ENCODE measurements around the gene SH3RF3. TPM values are rescaled to one million over a fixed set of nuclear protein-coding genes. Genes with fewer than 3 reads are reported as not detected.

Gene SH3RF3
- total RNA-seq, 1 experiment from 2014 or later, result not detected

- intact Hi-C loops (cut with micrococcal nuclease), result no loop called here
- Histone ChIP-seq H3K9ac (ENCODE audit: low read length) (no peak overlapping the region), H3K4me1 (ENCODE audit: control insufficient read depth in 1 of 2, insufficient read depth in 2 of 2, low read length in 2 of 2) (peaks cover 0 to 4% of the 10 kb centered on the region in 2 experiments; a peak in 1 of 4 replicates), H2AFZ (ENCODE audit: low read depth, low read length, poor library complexity, severe bottlenecking) (no peak overlapping the region), H3K27me3 (ENCODE audit: insufficient read depth, low read length) (peaks cover 27% of the 10 kb centered on the region), H4K20me1 (ENCODE audit: insufficient read depth) (no peaks in the 10 kb centered on the region), H3K36me3 (ENCODE audit: control insufficient read depth in 1 of 2, insufficient read depth in 2 of 2, low read length in 2 of 2) (no peaks in the 10 kb centered on the region), H3K9me2 (ENCODE audit: insufficient read depth) (no peaks in the 10 kb centered on the region), H3K79me2 (ENCODE audit: insufficient read depth, low read length) (no peaks in the 10 kb centered on the region), H3K27ac (ENCODE audit: low read depth, low read length) (no peak overlapping the region), H3K4me3 (replicated peaks in 1 of 2; ENCODE audit: low read depth in 1 of 2, low read length in 2 of 2) (no peak overlapping the region), H3K4me2 (ENCODE audit: low read length) (no peak overlapping the region), H3K9me3 (ENCODE audit: control insufficient read depth in 1 of 2, insufficient read depth in 1 of 2, low read depth in 1 of 2, low read length in 2 of 2) (no peaks in the 10 kb centered on the region)
- CTCF ChIA-PET, result no interaction called here
- no TSS peak for BruUV-seq (replicated peaks)
- POLR2A ChIA-PET, result no interaction called here
- ATAC-seq (no peak), DNase-seq (ENCODE audit: low read depth, low spot score) (no peak)
- no peak for TF ChIP-seq ZBTB33 (IDR thresholded peaks at IDR 0.05; ENCODE audit: extremely low read depth, insufficient replicate concordance, low read length)
- TF ChIP-seq CBX3 (IDR thresholded peaks at IDR 0.05; ENCODE audit: low read depth), result no peak
- no peak for TF ChIP-seq JUND (IDR thresholded peaks at IDR 0.05)
- TF ChIP-seq ZFX (IDR thresholded peaks at IDR 0.05), result no peak
- TF ChIP-seq YY1 (IDR thresholded peaks at IDR 0.05; ENCODE audit: extremely low read depth, insufficient replicate concordance, low read depth, low read length), result no peak
- TF ChIP-seq RAD21 (IDR thresholded peaks at IDR 0.05; ENCODE audit: low read depth), result no peak
- no peak for TF ChIP-seq EGR1 (IDR thresholded peaks at IDR 0.05; ENCODE audit: low read depth)
- RAD21 ChIA-PET (ENCODE audit: low non-redundant PET in 1 of 2, low total read pairs in 2 of 2, uncharacterized antibody in 2 of 2, unreplicated experiment in 2 of 2), result no interaction called here
These were observed 10.9 kb downstream of the SH3RF3 start for GRCh38 chr2:109139865-109140396.

DNA sequence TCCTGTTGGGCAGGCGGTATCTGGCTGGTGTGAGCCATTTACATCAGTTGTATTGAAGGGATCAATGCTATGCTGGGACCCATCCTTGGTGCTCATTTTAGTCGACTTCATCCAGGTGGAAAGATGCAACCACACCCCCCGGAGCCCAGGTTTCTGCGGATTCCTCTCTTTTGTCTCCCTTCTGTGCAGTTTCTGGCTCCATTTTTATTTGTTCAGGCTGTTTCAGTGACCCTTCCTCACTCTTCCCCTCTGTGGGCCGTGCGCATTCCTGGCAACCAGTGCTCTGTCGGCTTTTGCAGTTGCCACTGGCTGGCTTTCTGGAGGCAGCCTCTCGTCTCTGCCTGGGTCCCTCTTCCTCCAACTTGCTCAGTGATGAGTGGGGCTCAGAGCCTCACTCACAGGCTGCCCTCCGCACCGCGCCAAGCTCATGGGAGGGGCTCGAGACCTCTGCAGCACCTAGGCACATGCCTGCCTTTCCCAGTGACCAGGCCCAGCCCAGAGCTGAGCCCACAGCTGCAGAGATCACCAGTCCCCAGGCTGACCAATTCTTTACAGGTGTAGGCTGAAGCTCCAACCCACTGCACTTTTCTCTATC lies 12.1 kb downstream of the SH3RF3 start:
- H3K4me2 ChIP-seq (ENCODE audit: low read length), result no peak overlapping the region
- no TSS peak for BruUV-seq (replicated peaks)
- H3K36me3 ChIP-seq (ENCODE audit: control insufficient read depth in 1 of 2, insufficient read depth in 2 of 2, low read length in 2 of 2), result no peaks in the 10 kb centered on the region
- H3K4me1 ChIP-seq (ENCODE audit: control insufficient read depth in 1 of 2, insufficient read depth in 2 of 2, low read length in 2 of 2), result peaks cover 0 to 4% of the 10 kb centered on the region in 2 experiments; a peak in 1 of 4 replicates
- ChIA-PET CTCF (no interaction called here), RAD21 (ENCODE audit: low non-redundant PET in 1 of 2, low total read pairs in 2 of 2, uncharacterized antibody in 2 of 2, unreplicated experiment in 2 of 2) (no interaction called here), POLR2A (no interaction called here)
- no peak overlapping the region for H3K27ac ChIP-seq (ENCODE audit: low read depth, low read length)
- no peak overlapping the region for H3K9ac ChIP-seq (ENCODE audit: low read length)
- H3K9me3 ChIP-seq (ENCODE audit: control insufficient read depth in 1 of 2, insufficient read depth in 1 of 2, low read depth in 1 of 2, low read length in 2 of 2), result no peaks in the 10 kb centered on the region
- no peak overlapping the region for H3K4me3 ChIP-seq (replicated peaks in 1 of 2; ENCODE audit: low read depth in 1 of 2, low read length in 2 of 2)
- H3K9me2 ChIP-seq (ENCODE audit: insufficient read depth), result no peaks in the 10 kb centered on the region
- no peak for ATAC-seq
- no peak for DNase-seq (ENCODE audit: low read depth, low spot score)
- H3K79me2 ChIP-seq (ENCODE audit: insufficient read depth, low read length), result no peaks in the 10 kb centered on the region
- intact Hi-C loops (cut with micrococcal nuclease), result no loop called here
- no peaks in the 10 kb centered on the region for H4K20me1 ChIP-seq (ENCODE audit: insufficient read depth)
- H2AFZ ChIP-seq (ENCODE audit: low read depth, low read length, poor library complexity, severe bottlenecking), result no peak overlapping the region
- H3K27me3 ChIP-seq (ENCODE audit: insufficient read depth, low read length), result peaks cover 16% of the 10 kb centered on the region
- TF ChIP-seq RAD21 (IDR thresholded peaks at IDR 0.05; ENCODE audit: low read depth) (no peak), POLR2AphosphoS5 (IDR thresholded peaks at IDR 0.05; ENCODE audit: low read depth, low read length) (no peak), EZH2 (IDR thresholded peaks at IDR 0.05) (no peak), ELF1 (IDR thresholded peaks at IDR 0.05; ENCODE audit: borderline replicate concordance, low read depth) (no peak), ZBTB33 (IDR thresholded peaks at IDR 0.05; ENCODE audit: extremely low read depth, insufficient replicate concordance, low read length) (no peak), SIN3A (IDR thresholded peaks at IDR 0.05; ENCODE audit: low read depth) (no peak), SRF (IDR thresholded peaks at IDR 0.05; ENCODE audit: low read depth) (no peak), JUND (IDR thresholded peaks at IDR 0.05) (no peak), TCF7L2 (IDR thresholded peaks at IDR 0.05; ENCODE audit: borderline replicate concordance, extremely low read depth, insufficient read depth, insufficient read length) (no peak)
- TF ChIP-seq, protein P1, sequence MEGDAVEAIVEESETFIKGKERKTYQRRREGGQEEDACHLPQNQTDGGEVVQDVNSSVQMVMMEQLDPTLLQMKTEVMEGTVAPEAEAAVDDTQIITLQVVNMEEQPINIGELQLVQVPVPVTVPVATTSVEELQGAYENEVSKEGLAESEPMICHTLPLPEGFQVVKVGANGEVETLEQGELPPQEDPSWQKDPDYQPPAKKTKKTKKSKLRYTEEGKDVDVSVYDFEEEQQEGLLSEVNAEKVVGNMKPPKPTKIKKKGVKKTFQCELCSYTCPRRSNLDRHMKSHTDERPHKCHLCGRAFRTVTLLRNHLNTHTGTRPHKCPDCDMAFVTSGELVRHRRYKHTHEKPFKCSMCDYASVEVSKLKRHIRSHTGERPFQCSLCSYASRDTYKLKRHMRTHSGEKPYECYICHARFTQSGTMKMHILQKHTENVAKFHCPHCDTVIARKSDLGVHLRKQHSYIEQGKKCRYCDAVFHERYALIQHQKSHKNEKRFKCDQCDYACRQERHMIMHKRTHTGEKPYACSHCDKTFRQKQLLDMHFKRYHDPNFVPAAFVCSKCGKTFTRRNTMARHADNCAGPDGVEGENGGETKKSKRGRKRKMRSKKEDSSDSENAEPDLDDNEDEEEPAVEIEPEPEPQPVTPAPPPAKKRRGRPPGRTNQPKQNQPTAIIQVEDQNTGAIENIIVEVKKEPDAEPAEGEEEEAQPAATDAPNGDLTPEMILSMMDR (IDR thresholded peaks at IDR 0.05 in 2 of 3, conservative IDR thresholded peaks at IDR 0.05 in 1 of 3; ENCODE audit: borderline replicate concordance in 1 of 3, insufficient read depth in 1 of 3, low read depth in 2 of 3, low read length in 2 of 3), result no peak

Measured in HCT116 (cell line).